Measurements from ENCODE around the gene SLC2A13. TPM values are rescaled to one million over a fixed set of nuclear protein-coding genes. Genes with fewer than 3 reads are reported as not detected.

Gene SLC2A13
- polyA plus RNA-seq, 1 donor (not counting 4 experiments of a cell fraction or from before 2014, with no cell fraction given): 1.1 TPM

- dilution Hi-C loops (cut with MboI; ENCODE audit: extremely low pct_ligation_motif_present, low sequenced_read_pairs): no loop called here
- Histone ChIP-seq H3K9me3 (ENCODE audit: control insufficient read depth, low read depth, low read length) (no peaks in the 10 kb centered on the region), H3K4me3 (ENCODE audit: control insufficient read depth in 2 of 3, extremely low read depth in 1 of 3, insufficient read depth in 2 of 3, low read depth in 1 of 3, low read length in 3 of 3) (no peak overlapping the region), H3K27ac (ENCODE audit: control insufficient read depth, insufficient read depth, low read length) (no peak overlapping the region), H3K79me2 (ENCODE audit: control insufficient read depth, insufficient read depth, low read length) (no peaks in the 10 kb centered on the region), H3K9ac (ENCODE audit: control insufficient read depth, extremely low read depth, insufficient read depth, low read length) (no peak overlapping the region), H4K20me1 (ENCODE audit: control insufficient read depth, extremely low read depth, insufficient read depth, low read length) (no peaks in the 10 kb centered on the region), H3K4me2 (ENCODE audit: control insufficient read depth, extremely low read depth, insufficient read depth, low read depth, low read length) (no peak overlapping the region), H3K9me1 (ENCODE audit: control insufficient read depth, extremely low read depth, insufficient read depth, low read length) (no peaks in the 10 kb centered on the region), H3K4me1 (ENCODE audit: control insufficient read depth, extremely low read depth, insufficient read depth, low read length) (no peaks in the 10 kb centered on the region), H3K36me3 (ENCODE audit: control insufficient read depth in 2 of 2, extremely low read depth in 1 of 2, insufficient read depth in 2 of 2, low read length in 2 of 2) (no peaks in the 10 kb centered on the region), H2AFZ (ENCODE audit: control insufficient read depth, low read length) (no peak overlapping the region), H3K27me3 (ENCODE audit: control insufficient read depth, extremely low read depth, insufficient read depth, low read length) (no peaks in the 10 kb centered on the region)
- TF ChIP-seq CTCF (optimal IDR thresholded peaks at IDR 0.05 in 1 of 3, IDR thresholded peaks at IDR 0.05 in 1 of 3, conservative IDR thresholded peaks at IDR 0.05 in 1 of 3; ENCODE audit: extremely low read depth in 1 of 3, insufficient read depth in 2 of 3, low read length in 3 of 3): no peak
- no peak for TF ChIP-seq EZH2 (IDR thresholded peaks at IDR 0.05; ENCODE audit: low read length)
- DNase-seq (ENCODE audit: low read depth, low spot score) (no peak), FAIRE-seq (no peak)
Observed at GRCh38 chr12:39743655-39744054, 362.2 kb downstream of the SLC2A13 start.

- H4K20me1 ChIP-seq (ENCODE audit: control insufficient read depth, extremely low read depth, insufficient read depth, low read length): no peaks in the 10 kb centered on the region
- H3K27me3 ChIP-seq (ENCODE audit: control insufficient read depth, extremely low read depth, insufficient read depth, low read length): no peaks in the 10 kb centered on the region
- no peaks in the 10 kb centered on the region for H3K36me3 ChIP-seq (ENCODE audit: control insufficient read depth in 2 of 2, extremely low read depth in 1 of 2, insufficient read depth in 2 of 2, low read length in 2 of 2)
- DNase-seq (ENCODE audit: low read depth, low spot score): no peak
- no peak overlapping the region for H2AFZ ChIP-seq (ENCODE audit: control insufficient read depth, low read length)
- H3K27ac ChIP-seq (ENCODE audit: control insufficient read depth, insufficient read depth, low read length): no peak overlapping the region
- no peak overlapping the region for H3K4me2 ChIP-seq (ENCODE audit: control insufficient read depth, extremely low read depth, insufficient read depth, low read depth, low read length)
- H3K9me3 ChIP-seq (ENCODE audit: control insufficient read depth, low read depth, low read length): no peaks in the 10 kb centered on the region
- H3K4me3 ChIP-seq (ENCODE audit: control insufficient read depth in 2 of 3, extremely low read depth in 1 of 3, insufficient read depth in 2 of 3, low read depth in 1 of 3, low read length in 3 of 3): no peak overlapping the region
- no peaks in the 10 kb centered on the region for H3K4me1 ChIP-seq (ENCODE audit: control insufficient read depth, extremely low read depth, insufficient read depth, low read length)
- H3K9me1 ChIP-seq (ENCODE audit: control insufficient read depth, extremely low read depth, insufficient read depth, low read length): no peaks in the 10 kb centered on the region
- no peak overlapping the region for H3K9ac ChIP-seq (ENCODE audit: control insufficient read depth, extremely low read depth, insufficient read depth, low read length)
- FAIRE-seq: no peak
- H3K79me2 ChIP-seq (ENCODE audit: control insufficient read depth, insufficient read depth, low read length): no peaks in the 10 kb centered on the region
- TF ChIP-seq CTCF (optimal IDR thresholded peaks at IDR 0.05 in 1 of 3, IDR thresholded peaks at IDR 0.05 in 1 of 3, conservative IDR thresholded peaks at IDR 0.05 in 1 of 3; ENCODE audit: extremely low read depth in 1 of 3, insufficient read depth in 2 of 3, low read length in 3 of 3) (no peak), EZH2 (IDR thresholded peaks at IDR 0.05; ENCODE audit: low read length) (no peak)
- dilution Hi-C loops (cut with MboI; ENCODE audit: extremely low pct_ligation_motif_present, low sequenced_read_pairs): no loop called here
Observed at GRCh38 chr12:39736406-39736805, 369.5 kb downstream of the SLC2A13 start.

Data from keratinocyte (primary cell).